ENCODE measurements around the gene LNPEP.
A peak's percentile ranks its signal among the peaks of the same experiment; 100 is the strongest.
"Not testable (repeated sequence)": the region's sequence is repeated elsewhere in the genome, so short reads cannot be mapped to it uniquely, and the experiment has no call there.

The LNPEP gene

DNA sequence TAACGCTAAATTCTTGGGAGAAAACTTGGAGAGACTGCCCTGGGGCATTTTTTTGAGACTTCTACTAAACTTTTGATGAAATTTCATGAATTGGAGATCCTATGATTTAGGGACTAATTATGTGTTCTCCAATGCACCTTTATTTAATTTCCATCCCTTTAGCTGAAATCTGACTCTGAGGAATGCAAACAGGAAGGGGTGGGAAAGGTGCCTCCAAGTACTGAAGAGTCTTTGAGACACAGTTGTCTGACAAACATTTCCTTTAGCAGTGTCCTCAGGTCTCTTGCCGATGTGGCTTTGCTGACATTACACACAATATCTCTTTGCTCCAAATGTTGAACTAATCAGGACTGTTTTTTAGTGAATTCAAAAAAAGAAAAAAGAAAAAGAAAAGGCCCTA lies 129.6 kb downstream of the LNPEP start:
- DNase-seq (no peak), ATAC-seq (no peak)
- H3K27ac Mint-ChIP-seq, result no peak overlapping the region
- no peaks in the 10 kb centered on the region for H3K4me1 Mint-ChIP-seq
- no peak overlapping the region for H3K4me3 Mint-ChIP-seq
- no peaks in the 10 kb centered on the region for H3K9me3 Mint-ChIP-seq
- H3K27me3 Mint-ChIP-seq, result no peaks in the 10 kb centered on the region
- H3K36me3 Mint-ChIP-seq (ENCODE audit: low read depth), result no peaks in the 10 kb centered on the region

DNA sequence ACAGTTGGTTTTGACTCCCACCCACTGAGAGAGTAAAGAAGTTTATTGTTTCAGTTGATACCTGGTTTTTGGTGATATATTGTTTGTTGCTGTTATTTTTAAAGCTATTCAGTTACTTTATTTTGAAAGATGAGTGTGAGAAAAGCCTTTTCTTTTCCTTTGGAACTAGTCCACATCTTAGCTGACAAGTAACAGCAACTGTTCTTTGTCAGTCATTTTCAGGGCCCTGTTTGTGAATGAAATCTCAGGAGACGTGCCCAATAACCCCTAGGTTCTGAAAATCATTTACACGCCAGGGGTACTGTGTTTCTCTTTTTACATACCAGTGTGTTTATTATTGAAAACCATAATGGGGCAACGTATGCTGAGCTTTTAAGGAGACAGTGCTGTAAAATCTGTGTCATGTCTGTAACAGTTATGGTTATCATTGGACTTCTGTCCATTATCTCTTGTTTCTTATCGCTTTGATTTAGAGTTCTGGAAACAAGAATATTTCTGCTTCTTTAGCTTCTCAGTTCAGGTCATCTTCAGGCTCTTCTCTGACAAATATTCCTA lies 131.5 kb downstream of the LNPEP start:
- Mint-ChIP-seq H3K4me1 (no peaks in the 10 kb centered on the region), H3K27me3 (no peaks in the 10 kb centered on the region), H3K9me3 (no peaks in the 10 kb centered on the region), H3K4me3 (no peak overlapping the region), H3K27ac (no peak overlapping the region), H3K36me3 (ENCODE audit: low read depth) (no peaks in the 10 kb centered on the region)
- ATAC-seq (no peak), DNase-seq (no peak)

- ATAC-seq, result no peak
- Mint-ChIP-seq H3K27me3 (no peaks in the 10 kb centered on the region), H3K27ac (no peak overlapping the region), H3K36me3 (ENCODE audit: low read depth) (no peaks in the 10 kb centered on the region), H3K4me3 (no peak overlapping the region), H3K4me1 (peaks cover 3% of the 10 kb centered on the region), H3K9me3 (peaks cover 3% of the 10 kb centered on the region)
- no peak for DNase-seq
Observed at GRCh38 chr5:97070234-97070633, 134.4 kb downstream of the LNPEP start.

- no peak for ATAC-seq
- DNase-seq, result no peak
- Mint-ChIP-seq H3K27ac (no peak overlapping the region), H3K27me3 (no peaks in the 10 kb centered on the region), H3K4me3 (no peak overlapping the region), H3K36me3 (ENCODE audit: low read depth) (no peaks in the 10 kb centered on the region), H3K9me3 (peaks cover 3% of the 10 kb centered on the region), H3K4me1 (peaks cover 3% of the 10 kb centered on the region)
Observed at GRCh38 chr5:97071101-97071500, 135.2 kb downstream of the LNPEP start.

- H3K4me1 Mint-ChIP-seq, result peaks cover 3% of the 10 kb centered on the region
- H3K27me3 Mint-ChIP-seq, result no peaks in the 10 kb centered on the region
- DNase-seq (no peak), ATAC-seq (no peak)
- peaks cover 3% of the 10 kb centered on the region for H3K9me3 Mint-ChIP-seq
- no peaks in the 10 kb centered on the region for H3K36me3 Mint-ChIP-seq (ENCODE audit: low read depth)
- H3K27ac Mint-ChIP-seq, result no peak overlapping the region
- H3K4me3 Mint-ChIP-seq, result no peak overlapping the region
Observed at GRCh38 chr5:97071993-97072392, 136.1 kb downstream of the LNPEP start.

- no peak overlapping the region for H3K27ac Mint-ChIP-seq
- ATAC-seq, result no peak
- DNase-seq, result no peak
- H3K9me3 Mint-ChIP-seq, result peaks cover 3% of the 10 kb centered on the region
- H3K27me3 Mint-ChIP-seq, result no peaks in the 10 kb centered on the region
- no peaks in the 10 kb centered on the region for H3K36me3 Mint-ChIP-seq (ENCODE audit: low read depth)
- peaks cover 3% of the 10 kb centered on the region for H3K4me1 Mint-ChIP-seq
- no peak overlapping the region for H3K4me3 Mint-ChIP-seq
Observed at GRCh38 chr5:97072696-97073095, 136.8 kb downstream of the LNPEP start.

GRCh38 chr5:97073420-97073819 lies 137.5 kb downstream of the LNPEP start:
- H3K4me1 Mint-ChIP-seq, result peaks cover 3% of the 10 kb centered on the region
- H3K36me3 Mint-ChIP-seq (ENCODE audit: low read depth), result no peaks in the 10 kb centered on the region
- peak overlapping the region; percentile 46 for H3K4me3 Mint-ChIP-seq
- DNase-seq (no peak), ATAC-seq (no peak)
- H3K27me3 Mint-ChIP-seq, result no peaks in the 10 kb centered on the region
- peaks cover 3% of the 10 kb centered on the region for H3K9me3 Mint-ChIP-seq
- H3K27ac Mint-ChIP-seq, result no peak overlapping the region

GRCh38 chr5:97074859-97075489 lies 139.1 kb downstream of the LNPEP start:
- Mint-ChIP-seq H3K4me3 (no peak overlapping the region), H3K27ac (no peak overlapping the region)

GRCh38 chr5:97075649-97076048 lies 139.8 kb downstream of the LNPEP start:
- no peaks in the 10 kb centered on the region for H3K27me3 Mint-ChIP-seq

More at GRCh38 chr5:97074859-97075489, 139.1 kb downstream of the LNPEP start:
- ATAC-seq, result no peak
- DNase-seq, result no peak
- peaks cover 3% of the 10 kb centered on the region for H3K9me3 Mint-ChIP-seq
- H3K36me3 Mint-ChIP-seq (ENCODE audit: low read depth), result no peaks in the 10 kb centered on the region
- H3K27me3 Mint-ChIP-seq, result no peaks in the 10 kb centered on the region
- peaks cover 9% of the 10 kb centered on the region for H3K4me1 Mint-ChIP-seq

DNA sequence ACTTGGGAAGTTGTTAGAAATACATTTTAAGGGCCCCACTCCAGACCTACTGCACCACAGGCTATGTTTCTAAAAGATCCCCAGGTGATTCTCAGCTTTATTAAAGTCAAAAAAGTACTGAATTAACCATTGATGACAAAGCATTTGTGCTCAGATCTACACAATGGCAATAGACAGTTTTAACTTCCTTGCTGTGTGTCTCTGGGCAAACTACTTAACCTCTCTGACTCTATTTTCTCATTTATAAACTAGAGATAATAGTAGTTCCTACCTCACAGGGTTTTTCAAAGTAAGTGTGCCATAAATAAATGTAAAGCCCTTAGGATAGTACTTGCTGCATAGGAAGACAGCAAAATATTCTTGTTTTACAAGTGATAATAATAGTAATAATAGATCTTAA lies 140.2 kb downstream of the LNPEP start:
- no peak overlapping the region for H3K27ac Mint-ChIP-seq
- DNase-seq (no peak), ATAC-seq (no peak)
- peaks cover 3% of the 10 kb centered on the region for H3K9me3 Mint-ChIP-seq
- H3K27me3 Mint-ChIP-seq, result no peaks in the 10 kb centered on the region
- H3K4me3 Mint-ChIP-seq, result no peak overlapping the region
- H3K36me3 Mint-ChIP-seq (ENCODE audit: low read depth), result no peaks in the 10 kb centered on the region
- peaks cover 9% of the 10 kb centered on the region for H3K4me1 Mint-ChIP-seq

More at GRCh38 chr5:97075649-97076048, 139.8 kb downstream of the LNPEP start:
- H3K4me1 Mint-ChIP-seq, result peaks cover 9% of the 10 kb centered on the region
- no peak overlapping the region for H3K4me3 Mint-ChIP-seq
- peaks cover 3% of the 10 kb centered on the region for H3K9me3 Mint-ChIP-seq
- H3K27ac Mint-ChIP-seq, result no peak overlapping the region
- ATAC-seq (no peak), DNase-seq (no peak)
- H3K36me3 Mint-ChIP-seq (ENCODE audit: low read depth), result no peaks in the 10 kb centered on the region

- Mint-ChIP-seq H3K27ac (no peak overlapping the region), H3K9me3 (peaks cover 3% of the 10 kb centered on the region), H3K36me3 (ENCODE audit: low read depth) (no peaks in the 10 kb centered on the region), H3K4me3 (no peak overlapping the region), H3K4me1 (peaks cover 16% of the 10 kb centered on the region), H3K27me3 (no peaks in the 10 kb centered on the region)
- no peak for DNase-seq
- ATAC-seq, result no peak
Observed at GRCh38 chr5:97077246-97077645, 141.4 kb downstream of the LNPEP start.

- Mint-ChIP-seq H3K36me3 (ENCODE audit: low read depth) (no peaks in the 10 kb centered on the region), H3K27me3 (no peaks in the 10 kb centered on the region), H3K4me1 (peaks cover 17% of the 10 kb centered on the region), H3K4me3 (no peak overlapping the region), H3K9me3 (no peaks in the 10 kb centered on the region), H3K27ac (no peak overlapping the region)
- no peak for ATAC-seq
- DNase-seq, result no peak
Observed at GRCh38 chr5:97078958-97079743, 143.3 kb downstream of the LNPEP start.

DNA sequence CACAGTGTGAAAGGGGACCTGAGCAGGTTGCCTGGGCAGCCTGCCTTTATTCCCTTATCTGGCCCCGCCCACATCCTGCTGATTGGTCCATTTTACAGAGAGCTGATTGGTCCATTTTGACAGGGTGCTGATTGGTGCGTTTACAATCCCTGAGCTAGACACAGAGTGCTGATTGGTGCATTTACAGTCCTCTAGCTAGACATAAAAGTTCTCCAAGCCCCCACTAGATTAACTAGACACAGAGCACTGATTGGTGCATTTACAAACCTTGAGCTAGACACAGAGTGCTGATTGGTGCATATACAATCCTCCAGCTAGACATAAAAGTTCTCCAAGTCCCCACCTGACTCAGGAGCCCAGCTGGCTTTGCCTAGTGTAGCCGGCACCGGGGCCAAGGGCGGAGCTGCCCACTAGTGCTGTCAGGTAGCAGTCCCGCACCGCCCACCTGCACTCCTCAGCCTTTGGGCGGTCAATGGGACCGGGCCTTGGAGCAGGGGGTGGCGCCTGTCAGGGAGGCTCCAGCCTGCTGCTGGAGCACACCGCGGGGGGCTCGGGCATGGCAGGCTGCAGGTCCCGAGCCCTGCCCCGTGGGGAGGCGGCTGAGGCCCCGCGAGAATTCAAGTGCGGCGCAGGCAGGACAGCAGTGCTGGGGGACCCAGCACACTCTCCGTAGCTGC lies 149.0 kb downstream of the LNPEP start:
- not testable (repeated sequence) for H3K27ac Mint-ChIP-seq; H3K4me1 Mint-ChIP-seq; H3K36me3 Mint-ChIP-seq (ENCODE audit: low read depth); H3K27me3 Mint-ChIP-seq; H3K4me3 Mint-ChIP-seq; H3K9me3 Mint-ChIP-seq; DNase-seq; ATAC-seq

GRCh38 chr5:97085459-97086181 lies 149.7 kb downstream of the LNPEP start:
- Mint-ChIP-seq H3K9me3 (peaks cover 3% of the 10 kb centered on the region), H3K27ac (no peak overlapping the region), H3K27me3 (no peaks in the 10 kb centered on the region), H3K4me3 (no peak overlapping the region), H3K36me3 (ENCODE audit: low read depth) (peaks cover 3% of the 10 kb centered on the region), H3K4me1 (peaks cover 8% of the 10 kb centered on the region)
- DNase-seq (no peak), ATAC-seq (no peak)
